22Rv1 (cell line): ENCODE measurements around the gene FADD.

ENCODE experiments used
- ZFX ChIP-seq: fragments of 450-650 bp; IDR thresholded peaks from 2 replicates; pipeline ENCODE4 v1.6.1; 2017; ENCODE audit warnings: antibody characterized with exemption, borderline replicate concordance
- TF ChIP-seq, protein P1 (sequence below): fragments of 450-650 bp; IDR thresholded peaks from 2 replicates; pipeline ENCODE4 v1.5.1; 2017; ENCODE audit warnings: mild to moderate bottlenecking

DNA sequence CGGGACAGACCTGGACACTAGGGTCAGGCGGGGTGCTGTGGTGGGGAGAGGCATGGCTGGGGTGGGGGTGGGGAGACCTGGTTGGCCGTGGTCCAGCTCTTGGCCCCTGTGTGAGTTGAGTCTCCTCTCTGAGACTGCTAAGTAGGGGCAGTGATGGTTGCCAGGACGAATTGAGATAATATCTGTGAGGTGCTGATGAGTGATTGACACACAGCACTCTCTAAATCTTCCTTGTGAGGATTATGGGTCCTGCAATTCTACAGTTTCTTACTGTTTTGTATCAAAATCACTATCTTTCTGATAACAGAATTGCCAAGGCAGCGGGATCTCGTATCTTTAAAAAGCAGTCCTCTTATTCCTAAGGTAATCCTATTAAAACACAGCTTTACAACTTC, 3.9 kb downstream of the FADD start:
- TF ChIP-seq, protein P1, sequence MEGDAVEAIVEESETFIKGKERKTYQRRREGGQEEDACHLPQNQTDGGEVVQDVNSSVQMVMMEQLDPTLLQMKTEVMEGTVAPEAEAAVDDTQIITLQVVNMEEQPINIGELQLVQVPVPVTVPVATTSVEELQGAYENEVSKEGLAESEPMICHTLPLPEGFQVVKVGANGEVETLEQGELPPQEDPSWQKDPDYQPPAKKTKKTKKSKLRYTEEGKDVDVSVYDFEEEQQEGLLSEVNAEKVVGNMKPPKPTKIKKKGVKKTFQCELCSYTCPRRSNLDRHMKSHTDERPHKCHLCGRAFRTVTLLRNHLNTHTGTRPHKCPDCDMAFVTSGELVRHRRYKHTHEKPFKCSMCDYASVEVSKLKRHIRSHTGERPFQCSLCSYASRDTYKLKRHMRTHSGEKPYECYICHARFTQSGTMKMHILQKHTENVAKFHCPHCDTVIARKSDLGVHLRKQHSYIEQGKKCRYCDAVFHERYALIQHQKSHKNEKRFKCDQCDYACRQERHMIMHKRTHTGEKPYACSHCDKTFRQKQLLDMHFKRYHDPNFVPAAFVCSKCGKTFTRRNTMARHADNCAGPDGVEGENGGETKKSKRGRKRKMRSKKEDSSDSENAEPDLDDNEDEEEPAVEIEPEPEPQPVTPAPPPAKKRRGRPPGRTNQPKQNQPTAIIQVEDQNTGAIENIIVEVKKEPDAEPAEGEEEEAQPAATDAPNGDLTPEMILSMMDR = no peak
- no peak for TF ChIP-seq ZFX
